OCI-LY3 (cell line): ENCODE measurements around the gene METTL23.

Experiments used
- CTCF ChIP-seq: fragments of 200-600, 300-600 bp; sonication (generic); IDR thresholded peaks from 2 replicates; pipeline ENCODE4 v1.5.1; 2014; ENCODE audit warnings: antibody characterized with exemption, low read length, low read depth
- EZH2phosphoT487 ChIP-seq: fragments of 200-600 bp; shearing (Covaris generic); IDR thresholded peaks from 2 replicates; pipeline ENCODE4 v1.6.1; 2018; ENCODE audit warnings: antibody characterized with exemption, mixed run types, low read depth

GRCh38 chr17:76683921-76684745 lies 42.5 kb upstream of the METTL23 start:
- TF ChIP-seq CTCF: no peak
- TF ChIP-seq EZH2phosphoT487: no peak
